ENCODE measurements around the gene VSNL1. TPM values are rescaled to one million over a fixed set of nuclear protein-coding genes. Genes with fewer than 3 reads are reported as not detected.

Gene VSNL1
- total RNA-seq, result 0.22 and 1.9 TPM in 2 replicates

GRCh38 chr2:17540093-17540812 lies at the start of gene VSNL1:
Gene VSNL1 (plus strand): TSS chr2:17540696. CDS start chr2:17592075, 51,379 bp downstream.

GRCh38 chr2:17518212-17519154 lies 22.0 kb upstream of the VSNL1 start, which contains the start of gene RAD51AP2:
Gene RAD51AP2 (minus strand): TSS chr2:17518440. CDS start chr2:17518415, 25 bp downstream.

Other genes starting within 250 kb of the VSNL1 start
- gene RAD51AP2, start 22.3 kb upstream of the VSNL1 start, total RNA-seq, result under 0.01 TPM in 1 of 2 replicates, not detected in the other
- gene SMC6, start 213.1 kb downstream of the VSNL1 start, total RNA-seq, result 15.3 and 25.5 TPM in 2 replicates
- 6.8 and 29.2 TPM in 2 replicates for gene GEN1, start 213.4 kb downstream of the VSNL1 start, total RNA-seq

All from placental pericyte (primary cell).